AG09319 (cell line): Measurements from ENCODE around the gene NEDD1.

Experiments used
- DNase-seq: peaks from one replicate; pipeline ENCODE4 v3.0.0-alpha.2; 2010; ENCODE audit warnings: low read depth; ENCODE audit errors: extremely low read depth
- TF ChIP-seq, protein P1 (sequence below): IDR thresholded peaks from 2 replicates; pipeline ENCODE4 v1.5.1; 2011; ENCODE audit warnings: low read depth, mild to moderate bottlenecking, inconsistent platforms, low read length, moderate library complexity

NEDD1 gene

DNA sequence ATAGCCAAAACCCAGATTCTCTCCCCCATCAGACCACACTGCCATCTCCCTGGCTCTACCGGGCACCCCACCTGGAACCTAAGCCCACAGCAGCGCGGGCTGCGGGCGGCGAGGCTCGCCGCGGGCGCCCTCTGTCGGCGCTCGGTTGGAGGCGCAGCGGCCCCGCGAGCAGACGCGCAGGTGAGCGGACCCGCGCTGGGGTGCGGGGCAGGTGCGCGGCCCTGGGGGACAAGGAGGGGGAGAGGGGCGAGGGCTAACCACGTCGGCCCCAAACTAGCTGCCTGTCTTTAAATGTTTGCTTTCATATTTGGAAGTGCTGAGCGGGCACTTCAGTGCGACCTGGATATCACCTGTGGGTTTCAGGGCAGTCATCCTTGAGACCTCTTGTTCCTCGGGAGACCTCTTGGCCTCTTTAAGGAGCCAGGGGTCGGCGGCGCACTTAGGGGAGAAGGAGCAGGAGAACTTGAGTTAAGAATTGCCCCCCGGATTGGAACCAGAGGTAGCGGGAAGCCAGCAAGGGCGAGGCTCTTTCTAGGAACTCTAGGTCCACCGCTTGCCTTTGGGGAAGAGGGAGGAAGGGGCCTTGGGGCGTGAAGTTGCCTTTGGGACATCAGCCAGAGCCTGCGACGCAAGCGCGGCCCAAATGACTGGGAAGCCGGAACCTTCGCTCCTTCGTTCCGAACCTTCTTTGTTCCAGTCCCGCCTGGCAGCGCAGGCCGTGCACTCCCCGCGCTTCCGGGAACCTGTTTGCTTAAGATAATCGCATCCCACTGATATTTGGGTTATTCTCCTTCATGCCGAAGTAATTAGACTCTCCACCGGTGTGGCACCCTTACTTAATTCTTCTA lies 78.7 kb downstream of the NEDD1 start:
- TF ChIP-seq, protein P1, sequence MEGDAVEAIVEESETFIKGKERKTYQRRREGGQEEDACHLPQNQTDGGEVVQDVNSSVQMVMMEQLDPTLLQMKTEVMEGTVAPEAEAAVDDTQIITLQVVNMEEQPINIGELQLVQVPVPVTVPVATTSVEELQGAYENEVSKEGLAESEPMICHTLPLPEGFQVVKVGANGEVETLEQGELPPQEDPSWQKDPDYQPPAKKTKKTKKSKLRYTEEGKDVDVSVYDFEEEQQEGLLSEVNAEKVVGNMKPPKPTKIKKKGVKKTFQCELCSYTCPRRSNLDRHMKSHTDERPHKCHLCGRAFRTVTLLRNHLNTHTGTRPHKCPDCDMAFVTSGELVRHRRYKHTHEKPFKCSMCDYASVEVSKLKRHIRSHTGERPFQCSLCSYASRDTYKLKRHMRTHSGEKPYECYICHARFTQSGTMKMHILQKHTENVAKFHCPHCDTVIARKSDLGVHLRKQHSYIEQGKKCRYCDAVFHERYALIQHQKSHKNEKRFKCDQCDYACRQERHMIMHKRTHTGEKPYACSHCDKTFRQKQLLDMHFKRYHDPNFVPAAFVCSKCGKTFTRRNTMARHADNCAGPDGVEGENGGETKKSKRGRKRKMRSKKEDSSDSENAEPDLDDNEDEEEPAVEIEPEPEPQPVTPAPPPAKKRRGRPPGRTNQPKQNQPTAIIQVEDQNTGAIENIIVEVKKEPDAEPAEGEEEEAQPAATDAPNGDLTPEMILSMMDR = peak; percentile 31
- no peak for DNase-seq

DNA sequence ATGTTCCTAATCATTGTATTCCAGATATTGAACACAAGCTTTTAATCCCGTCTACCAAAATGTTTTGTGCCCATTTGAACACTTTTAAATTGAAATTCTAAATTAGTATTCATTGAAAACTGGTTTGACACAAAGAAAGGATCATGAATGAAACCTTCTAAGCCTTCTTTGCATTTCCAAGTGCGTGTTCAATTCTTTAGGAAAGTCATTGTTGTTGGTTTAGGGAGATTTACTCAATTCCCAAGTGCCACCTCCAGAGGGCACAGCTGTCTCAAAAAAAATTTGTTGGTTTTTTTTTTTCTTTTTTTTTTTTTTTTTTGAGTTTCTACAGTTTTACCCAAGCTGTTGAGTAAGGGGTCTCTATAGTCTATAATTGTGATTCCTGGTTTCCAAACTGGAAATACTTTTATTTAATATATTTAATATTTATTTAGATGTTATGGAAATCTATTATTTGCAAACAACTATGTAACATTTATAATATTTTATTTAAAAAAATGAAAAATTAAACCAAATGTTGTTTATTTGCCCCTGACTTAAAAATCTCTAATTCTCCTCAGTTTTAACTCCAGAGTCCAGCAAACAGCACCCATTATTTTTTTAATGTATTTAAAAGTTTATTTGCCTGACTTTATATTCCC lies 79.9 kb downstream of the NEDD1 start:
- TF ChIP-seq, protein P1 = peak; percentile 58
- no peak for DNase-seq

DNA sequence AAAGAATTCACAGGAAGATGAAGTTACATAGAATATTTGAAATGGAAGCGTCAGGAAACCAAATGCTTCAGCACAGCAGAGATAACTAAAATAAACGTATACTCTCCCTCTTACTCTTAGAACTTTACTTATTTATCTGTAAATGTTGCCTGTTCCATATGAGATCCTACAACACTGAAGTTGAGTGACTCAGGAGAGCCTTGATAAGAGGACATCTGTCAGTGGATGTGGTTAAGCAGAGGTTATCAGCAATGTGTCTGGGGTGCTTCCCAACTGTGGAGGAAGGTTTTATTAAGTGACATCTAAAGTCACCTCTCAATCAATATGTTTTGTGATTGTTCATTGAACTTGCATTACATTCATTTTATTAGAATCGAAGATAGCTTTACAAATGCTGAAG lies 81.9 kb downstream of the NEDD1 start:
- no peak for DNase-seq
- TF ChIP-seq, protein P1 = no peak

DNA sequence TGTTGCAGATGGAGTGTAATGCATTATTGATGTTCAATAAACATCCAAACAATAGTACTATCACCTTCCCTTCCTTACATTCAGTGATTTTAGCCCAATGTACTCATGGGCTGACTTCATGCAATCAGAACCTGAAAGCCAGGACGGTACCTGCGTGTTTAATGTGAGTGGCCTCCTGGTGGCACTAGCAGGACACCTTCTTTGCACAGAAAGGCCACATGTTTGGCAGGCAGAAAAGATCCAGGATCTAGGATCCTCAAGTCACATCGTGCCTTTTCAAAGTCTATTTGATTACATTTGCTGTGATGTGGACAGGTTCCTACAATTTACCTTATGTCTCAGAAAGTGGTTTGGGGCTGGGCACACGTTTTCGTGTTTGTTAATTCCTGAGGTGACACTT lies 82.9 kb downstream of the NEDD1 start:
- TF ChIP-seq, protein P1 = no peak
- no peak for DNase-seq

DNA sequence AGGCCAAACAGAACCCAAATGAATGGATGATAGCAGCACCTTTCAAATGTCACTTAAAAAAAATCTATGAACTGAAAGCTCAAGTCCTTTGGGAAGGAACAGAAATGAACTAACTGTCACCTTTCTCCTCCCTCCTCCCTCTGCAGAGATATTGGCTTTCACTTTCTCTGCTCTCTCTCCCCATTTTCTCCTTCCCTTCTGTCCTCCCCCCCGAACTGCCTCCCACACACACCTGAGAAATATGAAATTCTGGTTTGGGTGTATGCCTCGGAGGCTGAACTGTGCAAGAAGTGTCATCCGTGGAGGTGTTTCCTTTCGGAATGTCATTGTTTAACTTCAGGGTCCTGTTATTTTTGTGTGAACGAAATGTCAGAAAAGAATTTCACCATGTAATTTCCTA lies 87.8 kb downstream of the NEDD1 start:
- DNase-seq = no peak

DNA sequence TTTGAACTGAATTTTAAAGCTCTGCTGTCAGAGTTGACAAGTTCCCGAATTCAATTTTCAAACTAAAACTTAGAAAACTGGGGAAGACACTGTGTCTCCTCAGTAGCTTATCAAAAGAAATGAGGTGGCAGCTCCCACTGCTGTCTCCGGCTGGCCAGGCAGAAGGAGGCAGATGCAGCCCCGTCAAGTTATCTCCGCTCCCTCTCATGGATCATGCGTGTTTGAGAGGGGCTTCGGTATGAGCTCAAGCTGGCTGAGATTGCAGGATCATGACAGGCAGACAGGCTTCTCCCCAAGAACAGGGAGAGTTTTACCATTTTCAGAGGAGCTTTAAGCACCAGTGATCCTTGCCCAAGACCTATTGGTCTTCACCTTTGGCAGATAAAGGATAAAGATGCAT lies 88.8 kb downstream of the NEDD1 start:
- DNase-seq = no peak
- TF ChIP-seq, protein P1 = no peak

More for the DNA sequence above, 87.8 kb downstream of the NEDD1 start:
- TF ChIP-seq, protein P1 = no peak

DNA sequence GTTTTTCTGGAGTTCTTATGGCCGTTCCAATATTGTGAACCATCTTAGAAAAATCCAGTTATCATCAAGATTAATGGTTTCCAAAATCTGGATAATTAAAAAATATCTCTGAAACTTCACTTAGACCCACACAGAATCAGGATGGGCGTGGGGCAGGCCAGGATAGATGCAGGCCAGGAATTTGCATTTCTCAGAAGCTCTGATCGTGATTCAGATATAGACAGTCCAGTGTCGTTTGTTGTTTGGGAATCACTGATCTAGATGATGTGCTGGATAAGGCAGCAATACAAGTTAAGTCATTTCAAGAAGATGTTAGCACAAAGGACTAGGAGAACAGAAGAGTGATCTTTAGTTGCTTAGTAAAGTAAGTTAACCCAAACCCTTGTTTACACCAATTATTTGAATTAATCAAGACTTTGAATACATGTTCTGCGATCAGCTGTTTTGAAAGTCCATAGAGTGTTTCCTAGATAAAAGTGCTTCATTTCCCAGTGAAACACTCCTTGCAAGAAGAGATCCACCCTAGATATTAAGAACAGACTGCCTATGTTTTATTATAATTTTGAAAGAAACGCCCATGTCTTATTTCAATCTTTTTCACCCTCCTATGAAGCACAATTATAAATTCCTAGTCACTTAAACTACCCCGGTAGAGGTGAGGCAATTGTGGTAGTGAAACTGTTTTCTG lies 90.9 kb downstream of the NEDD1 start:
- no peak for DNase-seq
- TF ChIP-seq, protein P1 = no peak
